Lower leg skin (tissue), 4 donors: ENCODE measurements around the gene CAMK2A. TPM values are rescaled to one million over a fixed set of nuclear protein-coding genes. Genes with fewer than 3 reads are reported as not detected.
A peak's percentile ranks its signal among the peaks of the same experiment; 100 is the strongest.

Experiments used
- DNase-seq, 2 donors: peaks; one replicate each; pipeline ENCODE4 v3.0.0-alpha.2; 2019; ENCODE audit warnings: low spot score in 2 of 2
- H3K4me3 ChIP-seq: fragments of 200-600 bp; sonication (generic); 2 replicates; pipeline ENCODE4 v1.5.1; 2017; ENCODE audit warnings: mild to moderate bottlenecking, low read depth; ENCODE audit not compliant: poor library complexity, severe bottlenecking
- POLR2A ChIP-seq, 2 donors: fragments of 450-650 bp; IDR thresholded peaks; one replicate each; pipeline ENCODE4 v1.6.1; 2016 to 2017; ENCODE audit warnings: antibody characterized with exemption in 2 of 2, mild to moderate bottlenecking in 1 of 2, moderate library complexity in 1 of 2
- WGBS, 2 donors: methylation state at CpG; one replicate each; pipeline ENCODE4 v1.1.5; 2018; 5-methylcytosine and 5-hydroxymethylcytosine counted together
- intact Hi-C: fragments of 100-400 bp; cut with DNase I; formaldehyde crosslinking; loops from one replicate; pipeline ENCODE4 v1.15.0; 2023; ENCODE audit warnings: low total_unique reads
- total RNA-seq, 4 donors: library from RNA; depleted of rRNA; stranded (reverse); fragments of >200 nt; gene quantifications; one replicate each; pipeline ENCODE4 v1.1.0, GENCODE V29; 2016
- TF ChIP-seq, protein P1 (sequence below), 3 donors: fragments of 450-650 bp; IDR thresholded peaks; one replicate each; pipeline ENCODE4 v1.5.1; 2016; ENCODE audit warnings: antibody characterized with exemption in 3 of 3, mild to moderate bottlenecking in 3 of 3, moderate library complexity in 2 of 3

The CAMK2A gene
- total RNA-seq, 4 donors from 2014 or later: 0.23 TPM; not detected in 3

DNA sequence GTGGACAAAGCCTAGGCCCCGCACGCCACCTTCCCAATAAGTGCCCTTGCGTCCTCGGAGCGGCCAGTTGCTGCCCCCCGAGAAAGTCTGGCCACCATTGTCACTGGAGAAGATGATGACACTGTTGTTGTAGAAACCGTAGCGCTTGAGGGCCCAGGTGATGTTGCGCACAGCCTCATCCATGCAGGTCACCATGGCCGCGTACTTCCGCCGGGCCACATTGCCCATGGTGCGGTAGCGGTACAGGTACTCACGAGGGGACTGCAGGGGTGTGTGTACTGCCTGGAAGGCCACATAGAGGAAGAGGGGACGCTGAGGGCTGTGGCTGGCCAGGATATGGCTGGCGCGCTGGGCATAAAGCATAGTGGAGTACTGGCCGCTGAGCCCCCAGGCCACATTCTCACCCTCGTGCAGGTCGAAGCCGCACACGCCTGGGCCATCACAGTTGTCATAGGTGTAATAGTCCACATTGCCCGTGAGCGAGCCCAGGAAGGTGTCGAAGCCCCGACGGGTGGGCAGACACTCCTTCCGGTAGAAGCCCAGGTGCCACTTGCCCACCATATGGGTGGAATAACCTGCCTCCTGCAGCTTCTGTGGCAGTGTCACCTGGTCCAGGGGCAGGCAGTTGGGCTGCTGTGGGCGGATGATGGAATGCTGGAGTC, 8.5 kb upstream of the CAMK2A start:
- 91 to 94% methylated on average over 20 to 31 of the region's 31 CpGs for WGBS, 2 donors
- TF ChIP-seq, protein P1, sequence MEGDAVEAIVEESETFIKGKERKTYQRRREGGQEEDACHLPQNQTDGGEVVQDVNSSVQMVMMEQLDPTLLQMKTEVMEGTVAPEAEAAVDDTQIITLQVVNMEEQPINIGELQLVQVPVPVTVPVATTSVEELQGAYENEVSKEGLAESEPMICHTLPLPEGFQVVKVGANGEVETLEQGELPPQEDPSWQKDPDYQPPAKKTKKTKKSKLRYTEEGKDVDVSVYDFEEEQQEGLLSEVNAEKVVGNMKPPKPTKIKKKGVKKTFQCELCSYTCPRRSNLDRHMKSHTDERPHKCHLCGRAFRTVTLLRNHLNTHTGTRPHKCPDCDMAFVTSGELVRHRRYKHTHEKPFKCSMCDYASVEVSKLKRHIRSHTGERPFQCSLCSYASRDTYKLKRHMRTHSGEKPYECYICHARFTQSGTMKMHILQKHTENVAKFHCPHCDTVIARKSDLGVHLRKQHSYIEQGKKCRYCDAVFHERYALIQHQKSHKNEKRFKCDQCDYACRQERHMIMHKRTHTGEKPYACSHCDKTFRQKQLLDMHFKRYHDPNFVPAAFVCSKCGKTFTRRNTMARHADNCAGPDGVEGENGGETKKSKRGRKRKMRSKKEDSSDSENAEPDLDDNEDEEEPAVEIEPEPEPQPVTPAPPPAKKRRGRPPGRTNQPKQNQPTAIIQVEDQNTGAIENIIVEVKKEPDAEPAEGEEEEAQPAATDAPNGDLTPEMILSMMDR (IDR thresholded peaks at IDR 0.05): no peak
- TF ChIP-seq POLR2A (IDR thresholded peaks at IDR 0.05): no peak
- H3K4me3 ChIP-seq: no peak overlapping the region
- DNase-seq: no peak
- intact Hi-C loops: no loop called here

DNA sequence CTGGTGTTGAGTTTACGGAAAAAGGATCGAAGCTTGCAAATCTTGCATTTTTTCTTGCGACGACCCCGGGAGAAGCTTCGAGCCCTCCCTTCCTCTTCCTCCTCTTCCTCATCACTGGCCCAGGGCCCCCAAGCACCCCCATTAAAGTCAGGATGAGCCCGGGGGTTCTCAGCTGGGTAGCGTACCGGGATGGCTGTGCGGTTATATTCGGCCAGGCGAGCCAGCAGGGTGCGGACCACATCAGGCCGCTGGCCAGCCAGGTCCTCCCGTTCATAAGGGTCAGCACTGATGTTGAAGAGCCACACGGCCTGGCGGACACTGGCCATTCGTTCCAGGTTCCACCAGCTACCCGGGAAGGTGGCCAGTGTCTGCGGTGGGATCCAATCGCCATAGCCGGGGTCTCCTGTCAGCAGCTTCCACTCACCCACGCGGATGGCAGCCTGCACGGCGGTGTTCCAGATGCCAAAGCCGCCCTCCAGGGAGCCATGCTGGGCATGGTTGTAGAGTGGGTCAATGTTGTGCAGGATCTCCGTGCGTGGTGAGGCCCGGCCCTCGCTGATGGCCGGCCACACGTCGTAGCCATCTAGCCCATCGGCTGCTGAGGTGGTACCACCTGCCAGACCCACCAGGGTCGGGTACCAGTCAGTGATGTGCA, 7.8 kb upstream of the CAMK2A start:
- WGBS, 2 donors: 96 to 97% methylated on average over 33 to 34 of the region's 36 CpGs
- H3K4me3 ChIP-seq: no peak overlapping the region
- no peak for DNase-seq
- intact Hi-C loops: no loop called here
- TF ChIP-seq, protein P1 (IDR thresholded peaks at IDR 0.05): no peak
- no peak for TF ChIP-seq POLR2A (IDR thresholded peaks at IDR 0.05)

DNA sequence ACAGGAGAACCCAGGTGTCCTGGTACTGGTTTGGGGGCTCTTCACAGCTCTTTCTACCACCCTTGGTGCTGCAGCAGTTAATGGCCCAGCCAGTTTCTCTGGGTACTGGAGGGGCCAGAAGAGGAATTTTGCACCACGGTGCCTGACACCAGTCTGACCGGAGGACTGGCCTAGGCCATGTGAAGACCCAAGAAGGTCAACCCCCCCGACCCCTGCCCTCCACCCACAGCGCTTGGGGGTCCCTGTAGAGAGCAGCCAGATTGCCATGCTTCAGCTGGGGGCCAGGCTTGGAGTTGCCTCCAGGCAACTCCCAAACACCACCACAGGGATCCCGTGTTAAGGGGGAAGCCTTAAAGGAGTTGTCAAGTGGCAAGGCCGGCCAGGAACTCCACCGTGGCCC, 6.9 kb upstream of the CAMK2A start:
- WGBS, 2 donors: 81 to 87% methylated on average over 6 to 7 of the region's 7 CpGs
- DNase-seq: no peak
- intact Hi-C loops: no loop called here
- TF ChIP-seq, protein P1 (IDR thresholded peaks at IDR 0.05): no peak
- TF ChIP-seq POLR2A (IDR thresholded peaks at IDR 0.05): no peak
- no peak overlapping the region for H3K4me3 ChIP-seq

- no peak overlapping the region for H3K4me3 ChIP-seq
- WGBS, 2 donors: 51 to 62% methylated on average over 17 of the region's 17 CpGs
- no peak for TF ChIP-seq POLR2A (IDR thresholded peaks at IDR 0.05)
- DNase-seq: no peak
- intact Hi-C loops: no loop called here
These were observed 6.3 kb upstream of the CAMK2A start for GRCh38 chr5:150295741-150296486.

DNA sequence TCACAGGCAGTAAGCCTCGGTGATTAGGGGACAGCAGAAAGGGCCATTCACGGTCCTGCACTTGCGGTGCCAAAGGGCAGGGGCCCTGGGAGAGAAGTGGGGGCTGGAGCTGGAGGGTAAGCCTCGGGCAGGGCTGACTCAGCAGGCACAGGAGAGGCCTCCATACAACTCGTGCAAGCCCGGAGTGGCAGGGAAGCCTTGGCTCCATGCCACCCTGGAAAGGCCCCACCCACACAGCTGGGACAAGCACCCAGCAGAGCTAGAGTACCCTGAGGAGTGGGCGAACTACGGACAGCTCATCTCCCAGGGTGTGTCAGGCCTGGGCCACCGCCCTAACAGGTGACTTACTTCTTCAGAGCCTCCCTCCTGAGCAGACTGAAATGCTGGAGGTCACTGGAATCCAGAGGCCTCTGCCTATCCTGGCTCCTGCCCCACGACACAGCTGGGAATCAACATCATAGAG, 5.6 kb upstream of the CAMK2A start:
- WGBS, 2 donors: 13 to 29% methylated on average over 6 to 7 of the region's 10 CpGs
- TF ChIP-seq, protein P1 (IDR thresholded peaks at IDR 0.05): no peak
- no peak for TF ChIP-seq POLR2A (IDR thresholded peaks at IDR 0.05)
- no peak overlapping the region for H3K4me3 ChIP-seq
- DNase-seq: peak; percentile 66 to 91
- intact Hi-C loops: no loop called here

GRCh38 chr5:150294551-150295071, 5.0 kb upstream of the CAMK2A start:
- intact Hi-C loops: no loop called here
- WGBS, 2 donors: 63 to 80% methylated on average over 6 of the region's 10 CpGs
- no peak for DNase-seq

More at GRCh38 chr5:150294551-150295071, 5.0 kb upstream of the CAMK2A start:
- TF ChIP-seq, protein P1 (IDR thresholded peaks at IDR 0.05): no peak
- TF ChIP-seq POLR2A (IDR thresholded peaks at IDR 0.05): no peak
- H3K4me3 ChIP-seq: no peak overlapping the region
